Measurements from ENCODE around the gene SLC19A3.
"Not testable (repeated sequence)": the region's sequence is repeated elsewhere in the genome, so short reads cannot be mapped to it uniquely, and the experiment has no call there.

Gene SLC19A3

GRCh38 chr2:227717687-227718567 is at the start of gene SLC19A3:
Gene SLC19A3 (minus strand): TSS chr2:227718028. CDS start chr2:227702318, 15,710 bp downstream.
- peak; percentile 96 for DNase-seq

GRCh38 chr2:227766373-227766883 is 48.6 kb upstream of the SLC19A3 start:
- DNase-seq: peak; percentile 82

- DNase-seq: no peak
These were observed 48.1 kb upstream of the SLC19A3 start for GRCh38 chr2:227765788-227766372.

- no peak for DNase-seq
These were observed 44.1 kb upstream of the SLC19A3 start for GRCh38 chr2:227761740-227762476.

- no peak for DNase-seq
These were observed 41.7 kb upstream of the SLC19A3 start for GRCh38 chr2:227759411-227760118.

GRCh38 chr2:227756261-227756660 is 38.4 kb upstream of the SLC19A3 start:
- DNase-seq: not testable (repeated sequence)

GRCh38 chr2:227748079-227748478 is 30.3 kb upstream of the SLC19A3 start:
- DNase-seq: no peak

- DNase-seq: no peak
These were observed 27.8 kb upstream of the SLC19A3 start, which contains the start of gene SCYGR8 for GRCh38 chr2:227745594-227745993. Gene SCYGR8 (plus strand): TSS chr2:227745894. CDS start chr2:227745894, 0 bp downstream.

- not testable (repeated sequence) for DNase-seq
These were observed 22.9 kb upstream of the SLC19A3 start for GRCh38 chr2:227740705-227741104.

GRCh38 chr2:227739351-227739750 is 21.5 kb upstream of the SLC19A3 start:
- DNase-seq: no peak

GRCh38 chr2:227728035-227728434 is 10.2 kb upstream of the SLC19A3 start, which contains the start of gene SCYGR7:
Gene SCYGR7 (plus strand): TSS chr2:227728335. CDS start chr2:227728335, 0 bp downstream.
- DNase-seq: no peak

GRCh38 chr2:227724394-227725039 is 6.7 kb upstream of the SLC19A3 start, which contains the start of gene SCYGR6:
Gene SCYGR6 (minus strand): TSS chr2:227724757. CDS start chr2:227724757, 0 bp downstream.
- no peak for DNase-seq

- DNase-seq: not testable (repeated sequence)
These were observed 5.0 kb upstream of the SLC19A3 start for GRCh38 chr2:227722821-227723220.

GRCh38 chr2:227720680-227721079 is 2.9 kb upstream of the SLC19A3 start:
- no peak for DNase-seq

- DNase-seq: no peak
These were observed 1.8 kb upstream of the SLC19A3 start for GRCh38 chr2:227719641-227720040.

GRCh38 chr2:227716501-227716900 is 1.3 kb downstream of the SLC19A3 start:
- DNase-seq: no peak

GRCh38 chr2:227713291-227713690 is 4.5 kb downstream of the SLC19A3 start:
- no peak for DNase-seq

- no peak for DNase-seq
These were observed 6.8 kb downstream of the SLC19A3 start for GRCh38 chr2:227710986-227711385.

- DNase-seq: no peak
These were observed 10.4 kb downstream of the SLC19A3 start for GRCh38 chr2:227707390-227707789.

- DNase-seq: no peak
These were observed 11.0 kb downstream of the SLC19A3 start for GRCh38 chr2:227706859-227707258.

GRCh38 chr2:227703961-227704360 is 13.9 kb downstream of the SLC19A3 start:
- no peak for DNase-seq

GRCh38 chr2:227703280-227703732 is 14.5 kb downstream of the SLC19A3 start:
- DNase-seq: no peak

Data from right hindlimb (tissue), 1 donor.